ENCODE results near the gene HEPACAM.

Gene HEPACAM

DNA sequence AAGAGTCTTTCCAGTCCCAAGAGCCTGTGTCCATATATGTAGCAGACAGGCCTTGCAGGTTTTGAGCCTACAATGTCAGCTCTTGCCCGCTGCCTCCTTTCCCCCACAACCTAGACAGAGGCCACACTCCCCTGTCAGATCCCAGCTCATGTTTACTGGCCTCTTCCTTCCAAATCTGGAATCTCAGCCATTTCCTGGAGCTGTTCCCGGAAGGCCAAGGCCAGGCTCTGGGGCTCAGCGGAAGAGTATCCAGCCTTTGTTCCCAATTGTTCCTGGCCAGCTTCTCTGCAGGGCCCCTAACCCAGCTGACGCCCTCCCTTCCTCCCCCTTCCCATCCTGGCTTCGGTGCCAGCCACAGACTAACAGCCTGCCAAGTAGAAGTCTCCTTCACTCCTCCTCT lies 37.1 kb downstream of the HEPACAM start:
- DNase-seq, result no peak

DNA sequence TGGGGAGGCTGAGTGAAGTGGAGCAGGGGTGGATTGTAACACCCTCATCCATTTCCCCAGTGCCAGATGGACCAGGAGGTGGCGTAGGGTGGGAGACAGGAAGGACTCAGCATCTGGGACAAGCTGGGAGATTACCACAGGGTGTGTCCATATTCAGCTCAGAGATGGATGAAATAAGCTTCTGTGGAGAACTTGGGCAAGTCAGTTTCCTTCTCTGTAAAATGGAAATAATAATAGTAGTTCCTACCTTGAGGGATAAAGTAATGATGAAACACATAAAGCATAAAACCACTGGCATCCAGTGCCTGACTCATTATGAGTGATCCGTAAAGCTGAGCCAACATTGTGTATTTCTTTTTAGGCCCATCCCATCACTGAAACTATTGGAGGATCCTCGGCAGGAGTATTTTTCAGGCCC lies 37.6 kb downstream of the HEPACAM start:
- no peak for DNase-seq

DNA sequence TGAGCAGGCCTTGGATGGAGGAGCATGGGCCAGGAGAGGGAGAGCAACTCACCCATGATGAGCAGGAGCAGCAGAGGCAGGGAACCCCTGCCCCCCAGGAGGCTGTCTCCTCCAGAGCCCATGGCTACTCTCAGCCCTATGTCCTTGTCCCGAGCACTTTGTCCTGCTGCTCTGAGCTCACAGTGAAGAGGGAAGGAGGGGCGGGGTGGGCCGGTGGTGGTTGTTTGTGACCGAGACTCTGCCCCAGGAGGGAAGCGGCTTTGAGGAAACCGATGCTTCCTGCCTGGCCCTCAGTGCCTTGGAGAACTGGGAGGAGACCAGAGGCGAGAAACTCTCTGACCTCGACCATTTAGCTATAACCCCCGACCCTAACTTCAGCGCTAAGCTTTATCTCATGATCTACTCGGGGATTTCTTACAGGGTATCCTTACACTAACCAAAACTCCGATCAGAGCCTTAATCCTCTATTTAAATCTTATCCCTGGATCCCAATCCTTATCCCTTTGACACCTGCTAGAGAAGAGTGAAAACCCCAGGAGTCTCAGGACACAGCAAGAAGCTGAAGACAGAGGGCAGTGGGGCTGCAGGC lies 38.1 kb downstream of the HEPACAM start, which contains the start of gene ROBO4:
Gene ROBO4, minus strand, starts transcription at position 192 of the 589 bp plus-strand sequence. Its CDS starts 70 bp downstream, at position 122.
- peak in 1 of 2 donors; percentile 6 for DNase-seq

DNA sequence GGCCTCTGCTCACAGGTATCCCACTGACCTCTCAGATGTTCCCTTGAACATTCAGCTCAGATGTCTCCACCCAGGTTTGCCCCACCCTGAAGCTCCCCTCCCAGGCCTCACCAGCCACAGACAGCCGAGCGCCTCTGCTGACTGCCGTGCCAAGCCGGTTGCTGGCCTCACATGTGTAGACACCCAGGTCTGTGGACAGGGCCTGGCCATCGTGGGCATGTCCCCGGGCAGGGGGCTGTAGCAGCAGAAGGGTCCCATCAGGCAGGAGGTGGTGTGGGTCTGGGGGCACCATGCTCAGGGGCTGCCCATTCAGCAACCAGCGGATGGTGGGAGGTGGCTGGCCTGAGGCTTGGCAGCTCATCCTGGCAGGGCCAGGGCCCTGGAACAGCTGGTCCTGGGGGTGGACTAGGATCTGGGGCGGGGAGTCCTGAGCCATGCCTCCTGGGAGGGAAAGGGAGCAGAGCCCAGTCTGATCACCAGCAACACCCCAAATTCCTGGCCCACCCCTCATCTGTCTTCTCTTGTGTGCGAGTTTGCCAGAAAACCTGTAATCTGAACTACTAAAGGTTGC lies 38.9 kb downstream of the HEPACAM start:
- no peak for DNase-seq

DNA sequence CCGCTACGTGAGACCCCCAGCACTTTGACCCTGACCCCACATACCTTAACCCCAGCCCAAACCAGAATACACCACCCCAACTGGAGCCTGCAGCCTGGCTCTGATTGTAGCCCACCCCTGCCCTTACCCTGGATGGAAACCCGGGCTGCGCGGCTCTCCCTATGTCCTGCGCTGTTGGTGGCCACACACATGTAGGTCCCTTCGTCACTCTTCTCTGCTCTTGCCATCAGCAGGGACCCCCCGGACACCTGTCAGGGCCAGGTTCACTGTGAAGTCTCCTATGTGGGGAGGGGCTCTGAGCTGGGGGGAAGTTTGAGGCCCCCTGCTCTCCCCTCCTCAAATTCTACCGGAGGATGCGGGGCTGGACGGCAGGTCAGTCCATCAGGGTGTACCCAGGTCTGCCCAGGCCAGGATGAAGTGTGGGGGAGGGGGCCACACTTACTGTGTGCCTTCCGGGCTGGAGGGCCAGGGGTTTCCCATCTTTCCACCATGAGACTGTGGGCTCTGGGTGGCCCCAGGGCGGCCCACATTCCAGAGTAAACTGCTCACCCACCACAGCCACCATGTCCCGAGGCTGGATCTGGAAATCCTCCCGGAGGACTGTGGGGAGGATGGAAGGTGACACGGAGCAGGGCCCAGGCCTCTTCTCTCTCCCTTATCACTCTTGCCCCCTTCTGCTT lies 39.6 kb downstream of the HEPACAM start:
- DNase-seq, result no peak

DNA sequence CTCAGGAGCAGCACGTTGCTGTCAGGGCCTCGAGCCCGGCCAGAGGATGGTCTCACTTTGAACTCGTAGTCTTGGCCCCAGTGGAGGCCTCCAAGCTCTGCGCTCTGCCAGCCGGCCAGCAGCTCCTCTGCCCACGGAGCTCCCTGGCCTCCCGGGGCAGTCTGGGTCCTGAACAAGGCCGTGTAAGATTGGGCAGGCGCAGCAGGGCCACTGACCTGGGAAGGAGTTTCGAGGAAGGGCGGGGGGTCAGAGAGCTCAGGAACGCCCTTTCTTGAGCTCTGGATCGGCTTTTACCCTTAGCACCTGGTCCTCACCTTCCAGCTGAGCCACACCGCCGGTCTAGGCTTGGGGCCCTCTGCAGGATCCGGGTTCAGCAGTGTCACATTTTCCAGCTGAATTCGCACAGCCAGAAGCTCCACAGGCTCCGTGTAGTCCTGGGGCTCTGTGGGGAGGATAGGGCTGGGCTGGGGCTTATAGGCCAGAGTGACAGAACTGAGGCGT lies 40.3 kb downstream of the HEPACAM start:
- DNase-seq, result no peak

DNA sequence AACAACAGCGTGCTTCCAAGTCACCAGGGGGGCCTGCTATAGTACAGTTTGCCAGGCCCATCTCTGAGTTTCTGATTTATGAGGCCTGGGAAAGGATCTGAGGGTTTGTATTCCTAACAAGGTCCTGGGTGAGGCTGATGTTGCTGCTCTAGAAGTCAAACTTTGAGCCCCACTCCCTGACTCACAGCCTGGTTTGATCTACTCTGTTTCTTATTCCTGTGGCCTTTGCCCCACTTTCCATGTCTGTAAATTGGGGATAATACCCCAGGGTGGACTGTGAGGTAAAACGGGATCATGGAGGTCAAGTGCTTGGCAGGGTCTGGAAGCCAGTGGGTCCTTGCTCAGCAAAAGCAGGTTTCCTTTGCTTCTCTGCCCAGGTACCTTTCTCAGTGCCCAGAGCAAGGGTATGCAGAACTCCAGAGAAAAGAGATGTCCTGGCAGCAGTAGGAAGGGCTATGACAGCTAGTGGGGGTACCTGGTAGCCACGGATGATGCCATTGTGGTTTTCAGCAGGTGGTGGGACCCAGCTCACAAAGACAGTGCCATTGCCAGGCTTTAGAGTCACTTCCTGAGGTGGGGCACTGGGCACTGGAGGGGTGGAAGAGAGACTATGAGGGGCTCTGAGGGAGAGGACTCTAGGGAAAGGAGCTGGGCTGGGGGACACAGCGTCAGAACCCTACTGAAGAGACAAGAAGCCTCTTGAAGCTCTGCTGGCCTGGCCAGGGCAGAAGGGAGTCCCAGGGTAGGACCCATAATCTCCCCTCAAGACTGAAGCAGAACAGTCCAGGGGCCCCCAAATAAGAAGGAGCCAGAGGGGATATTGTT lies 41.0 kb downstream of the HEPACAM start:
- no peak for DNase-seq

DNA sequence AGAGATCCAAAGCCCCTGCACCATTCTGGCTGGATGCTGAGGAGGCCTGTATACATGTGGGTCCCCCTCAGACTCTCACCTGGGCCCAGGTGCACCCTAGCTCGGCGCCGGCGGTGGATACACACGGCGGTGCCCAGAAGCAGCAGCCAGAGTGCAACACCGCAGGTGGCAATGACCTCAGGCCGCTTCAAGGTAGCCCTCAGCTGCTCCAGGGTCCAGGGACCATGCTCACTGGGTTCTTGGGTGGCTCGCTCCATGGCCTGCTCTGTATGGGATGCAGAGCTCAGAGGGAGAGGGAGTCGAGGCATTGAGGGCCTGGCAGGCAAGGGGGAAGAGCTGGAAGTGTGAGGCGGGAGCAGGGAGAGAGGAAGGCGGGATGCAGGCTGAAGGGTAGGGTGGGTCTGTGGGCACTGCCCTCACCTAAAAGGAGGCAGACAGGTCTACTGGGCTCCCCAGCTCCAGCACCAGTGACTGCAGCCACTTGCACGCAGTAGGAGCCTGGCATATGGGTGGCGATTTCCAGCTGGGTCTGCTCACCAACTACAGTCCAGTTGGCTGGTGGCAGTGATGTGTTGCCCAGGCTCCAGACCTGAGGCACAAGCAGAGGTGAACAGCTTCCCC lies 42.0 kb downstream of the HEPACAM start:
- no peak for DNase-seq

DNA sequence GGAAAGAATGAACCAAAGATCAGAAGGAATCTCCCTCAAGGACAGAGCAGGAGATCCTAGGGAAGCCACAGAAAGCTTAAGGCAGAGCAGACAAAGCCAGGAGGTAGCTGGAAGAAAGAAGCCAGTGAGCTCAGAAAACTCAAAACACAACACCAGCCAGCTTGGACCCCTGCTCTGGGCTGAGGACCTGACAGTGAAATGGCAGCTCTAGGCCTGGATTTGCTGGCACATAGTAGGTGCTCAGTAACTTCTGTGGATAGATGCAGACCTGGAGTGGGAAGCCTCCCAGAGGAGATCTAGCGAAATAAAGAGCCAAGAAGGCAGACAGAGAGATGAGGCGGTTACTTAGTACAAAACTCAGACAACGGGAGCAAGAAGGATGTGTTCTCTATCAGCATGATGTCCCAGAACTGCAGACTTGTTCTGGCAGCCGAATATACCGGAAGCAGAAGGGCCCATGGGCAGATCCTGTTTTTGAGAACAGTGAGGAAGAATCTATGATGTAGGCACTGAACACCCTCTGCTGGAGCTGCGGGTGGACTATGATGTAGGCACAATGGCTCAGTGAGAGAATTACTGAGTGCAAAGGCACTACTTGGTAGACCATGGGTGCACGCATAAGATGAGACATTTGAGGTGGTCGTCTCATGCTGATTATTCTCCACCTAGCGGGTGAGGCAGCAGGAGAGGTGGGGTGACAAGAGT lies 42.9 kb downstream of the HEPACAM start:
- DNase-seq, result peak in 1 of 2 donors; percentile 63

DNA sequence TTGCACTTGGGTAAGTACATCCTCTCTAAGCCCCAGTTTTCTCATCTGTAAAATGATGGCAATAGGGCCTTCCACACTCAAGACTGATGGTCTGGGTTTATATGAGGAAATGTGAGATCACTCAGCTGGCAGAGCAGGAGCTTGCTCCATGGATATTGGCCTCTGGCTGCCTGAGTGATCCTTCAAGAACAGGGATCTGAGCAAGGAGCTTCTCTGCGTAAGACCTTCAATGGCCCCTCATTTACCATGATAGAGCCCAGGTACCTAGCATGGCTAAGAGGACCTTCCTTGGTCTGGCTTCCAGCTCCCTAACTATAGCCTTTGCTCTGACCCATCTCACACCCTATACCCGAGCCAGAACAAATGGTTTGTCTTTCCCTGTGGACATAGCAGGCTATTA lies 43.7 kb downstream of the HEPACAM start:
- DNase-seq, result no peak

DNA sequence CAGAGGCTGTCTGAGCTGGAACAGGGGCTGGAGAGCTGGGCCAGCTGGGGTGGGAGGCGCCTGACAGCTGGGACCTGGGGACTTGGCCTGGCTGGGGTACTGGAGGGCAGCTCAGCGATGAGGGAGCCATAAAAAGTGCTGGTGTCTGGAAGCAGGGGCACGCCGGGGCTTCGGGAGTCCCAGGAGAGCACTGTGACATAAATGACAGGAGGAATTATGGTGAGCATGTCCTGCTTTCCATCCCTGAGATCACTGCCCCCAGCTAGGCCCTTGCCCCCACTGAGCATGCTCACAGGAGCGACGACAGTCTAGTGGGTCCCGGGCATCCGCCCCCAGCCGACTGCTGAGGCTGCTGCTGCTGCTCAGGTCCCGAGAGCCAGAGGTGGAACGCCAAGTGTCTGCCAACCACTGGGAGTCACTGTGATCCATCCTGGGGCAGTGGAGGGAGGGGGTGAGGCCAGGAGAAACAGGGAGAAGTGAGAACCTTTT lies 44.4 kb downstream of the HEPACAM start:
- DNase-seq, result no peak

DNA sequence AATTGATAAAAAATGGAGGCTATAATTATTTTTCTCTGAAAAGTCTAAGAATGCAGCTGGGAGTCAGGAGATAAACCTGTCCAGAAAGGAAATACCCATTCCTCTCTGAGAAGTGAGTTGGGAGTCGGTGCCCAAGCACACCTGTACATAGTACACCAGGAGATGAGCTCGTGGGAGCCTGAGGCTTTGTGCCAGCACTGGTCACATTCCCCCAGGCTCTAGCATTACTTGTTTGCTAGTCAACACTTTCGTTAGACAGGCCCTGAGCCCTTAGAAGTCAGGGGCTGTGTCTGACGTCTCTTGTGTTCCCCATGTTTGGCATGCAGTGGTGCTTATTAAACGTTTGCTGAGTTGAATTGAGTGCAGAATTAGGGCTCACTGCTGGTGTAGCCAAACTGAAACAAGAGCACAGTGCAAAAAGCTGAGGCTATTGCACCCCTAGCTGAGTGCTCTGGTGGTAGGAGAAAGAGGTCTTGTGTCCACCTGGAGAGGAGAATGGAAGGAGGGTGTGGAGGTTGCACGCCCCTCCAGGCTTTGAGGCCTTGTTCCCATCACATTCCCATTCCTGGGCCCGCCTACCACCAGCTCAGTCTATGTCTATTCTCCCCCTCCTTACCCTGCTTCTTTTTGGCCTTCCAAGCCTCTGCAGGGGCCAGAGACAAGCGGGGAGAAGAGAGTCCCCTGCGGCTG lies 45.0 kb downstream of the HEPACAM start:
- DNase-seq, result no peak

DNA sequence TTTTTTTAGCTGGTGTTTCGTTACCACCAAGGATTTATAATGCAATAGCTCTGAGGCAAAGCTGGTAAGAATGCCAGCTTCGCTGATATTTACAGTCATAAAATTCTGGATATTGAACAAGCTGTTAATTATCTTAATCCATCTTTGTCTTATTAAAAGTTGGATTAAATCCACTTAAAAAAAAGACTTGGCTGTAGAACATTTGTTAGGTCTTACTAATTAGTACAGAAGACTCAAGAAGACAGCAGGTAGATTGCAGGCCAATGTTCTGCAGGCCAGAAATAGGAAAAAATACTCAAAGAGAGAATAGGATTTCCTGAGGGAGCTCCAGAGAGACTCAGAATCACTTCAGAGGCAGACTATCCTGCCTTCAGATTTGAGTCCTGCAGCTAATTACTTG lies 45.7 kb downstream of the HEPACAM start:
- DNase-seq, result no peak

DNA sequence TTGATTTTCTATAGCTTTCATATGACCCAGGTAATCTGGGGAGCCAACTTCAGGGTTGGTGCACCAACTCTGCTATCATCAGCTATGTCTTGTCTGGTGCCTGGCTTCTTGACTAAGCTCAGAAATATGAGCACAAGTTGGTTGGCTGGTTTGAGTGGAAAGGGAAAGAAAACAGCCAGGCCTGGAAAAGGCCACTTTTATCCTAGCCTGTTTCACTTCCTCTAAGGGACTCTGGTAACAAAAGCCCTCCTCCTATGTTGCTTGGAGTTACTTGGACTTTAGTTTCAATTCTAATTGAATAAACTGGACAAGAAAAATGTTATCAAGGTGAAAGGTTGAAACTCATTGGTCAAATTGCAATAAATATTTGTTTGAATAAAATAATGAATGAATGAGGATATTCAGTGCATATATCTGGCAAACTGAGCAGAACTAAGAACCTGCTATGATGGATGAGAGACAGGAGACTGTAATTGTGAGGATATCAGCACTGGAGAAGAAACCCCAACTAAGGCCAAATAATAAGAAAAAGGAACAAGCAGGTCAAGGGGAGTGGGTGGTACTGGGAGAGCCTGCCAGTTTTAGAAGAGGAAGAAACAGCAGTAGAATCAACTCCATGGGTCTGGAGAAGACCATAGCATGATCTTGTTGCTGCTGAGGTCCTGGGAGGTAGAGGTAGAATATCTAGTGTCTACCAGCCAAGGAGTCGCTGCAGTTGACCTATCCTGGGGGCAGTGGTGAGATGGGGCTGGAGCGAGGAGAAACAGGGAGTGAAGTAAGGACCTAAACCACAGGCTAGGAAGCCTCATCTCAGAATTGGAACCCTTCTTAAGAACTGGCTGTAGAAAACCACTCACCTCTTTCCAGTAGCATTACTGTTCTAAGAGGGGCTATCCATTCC lies 46.4 kb downstream of the HEPACAM start:
- no peak for DNase-seq

DNA sequence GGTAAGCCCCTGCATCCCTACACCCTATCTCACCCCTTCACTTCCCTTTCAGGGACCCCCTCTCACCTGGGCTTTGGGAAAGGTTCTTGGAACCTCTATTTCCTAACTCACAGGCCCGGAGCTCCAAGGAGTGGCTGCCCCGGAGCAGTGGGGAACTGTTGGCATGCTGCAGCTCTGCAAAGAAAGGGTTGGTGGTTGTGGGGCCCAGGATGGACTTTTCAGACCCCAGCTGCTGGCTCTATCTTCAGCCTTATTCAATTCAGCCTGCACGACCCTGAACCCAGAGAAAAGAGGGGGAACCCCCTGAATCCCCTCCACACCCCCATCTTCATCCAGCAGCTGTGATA lies 48.2 kb downstream of the HEPACAM start:
- no peak for DNase-seq

DNA sequence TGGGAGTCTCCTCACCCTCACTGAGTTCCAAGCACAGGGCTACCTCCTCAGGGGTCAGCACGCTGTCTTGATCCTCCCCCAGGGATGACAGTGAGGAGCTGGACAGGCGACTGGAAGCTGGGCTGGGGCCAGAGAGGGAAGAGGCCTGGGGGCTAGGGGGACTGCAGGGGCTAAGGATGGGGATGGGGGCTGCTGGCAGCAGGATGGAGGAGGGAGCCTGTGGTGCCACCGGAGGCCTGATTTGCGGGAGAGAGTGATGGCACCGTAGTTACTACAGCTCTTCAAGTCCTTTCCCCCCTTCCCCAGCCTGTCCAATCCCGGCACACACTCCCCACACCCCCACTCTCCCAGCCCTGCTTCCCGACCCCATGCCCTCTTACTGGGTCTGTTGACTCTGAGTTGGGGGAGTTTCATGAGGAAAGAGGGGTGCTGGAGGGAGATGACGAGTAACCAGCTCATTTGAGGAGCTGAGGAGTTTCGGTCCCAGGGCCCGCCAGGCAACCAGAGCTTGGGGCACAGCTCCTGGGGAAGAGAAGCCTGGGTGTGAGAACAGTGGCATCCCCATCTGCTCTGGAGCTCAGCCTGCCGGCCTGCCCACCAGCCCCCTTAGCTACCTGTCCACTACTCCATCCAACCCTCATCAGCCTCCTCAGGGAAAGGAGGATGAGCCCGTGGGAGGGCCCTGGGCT lies 48.7 kb downstream of the HEPACAM start:
- DNase-seq, result no peak

DNA sequence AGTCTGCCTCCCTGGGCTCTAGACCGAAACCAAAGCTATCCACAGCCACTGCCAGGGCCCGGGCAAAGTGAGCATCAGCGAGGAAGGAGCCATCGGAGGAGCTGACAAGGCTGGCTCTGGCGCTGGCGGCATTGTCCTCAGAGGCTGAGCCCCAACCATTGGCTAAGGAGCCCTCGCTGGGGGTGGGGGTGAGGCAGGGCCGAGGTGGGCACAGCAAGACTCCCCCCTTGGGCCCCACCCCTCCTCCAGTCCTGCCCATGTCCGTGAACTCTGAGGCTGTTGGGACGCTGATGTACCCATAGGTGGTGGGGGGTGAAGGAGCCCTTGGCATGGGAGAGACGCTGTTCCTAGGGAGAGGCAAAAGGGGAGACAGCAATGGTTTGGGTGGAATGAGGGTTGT lies 49.4 kb downstream of the HEPACAM start:
- DNase-seq, result no peak

DNA sequence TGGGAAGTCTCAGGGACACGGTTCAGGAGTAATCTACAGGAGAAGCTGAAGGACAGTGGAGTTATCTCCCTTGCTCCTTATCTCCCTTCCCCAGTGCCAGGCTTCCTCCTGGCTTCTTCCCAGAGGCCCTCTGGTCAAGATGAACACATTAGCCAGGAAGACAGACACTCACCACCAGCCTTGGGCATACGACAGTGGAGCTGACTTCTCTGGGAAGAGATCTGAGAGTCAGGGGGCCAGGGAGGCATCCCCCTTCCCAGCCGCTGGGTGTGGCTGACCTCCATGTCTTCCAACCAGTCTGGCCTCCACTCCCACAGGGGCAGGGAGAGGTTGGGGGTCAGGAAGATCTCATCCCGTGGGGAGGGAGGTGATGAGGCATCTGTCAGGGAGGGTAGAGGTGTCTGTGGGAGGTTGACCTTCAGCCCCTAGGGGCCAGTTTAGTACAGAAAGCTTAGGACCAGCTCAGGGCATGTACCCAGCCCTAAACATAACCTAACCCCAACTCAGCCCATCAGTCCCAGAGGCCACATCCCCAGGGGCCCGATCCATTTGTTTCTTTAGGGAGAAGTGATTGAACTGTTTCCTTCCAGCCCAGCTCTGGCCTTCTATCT lies 50.9 kb downstream of the HEPACAM start:
- no peak for DNase-seq

DNA sequence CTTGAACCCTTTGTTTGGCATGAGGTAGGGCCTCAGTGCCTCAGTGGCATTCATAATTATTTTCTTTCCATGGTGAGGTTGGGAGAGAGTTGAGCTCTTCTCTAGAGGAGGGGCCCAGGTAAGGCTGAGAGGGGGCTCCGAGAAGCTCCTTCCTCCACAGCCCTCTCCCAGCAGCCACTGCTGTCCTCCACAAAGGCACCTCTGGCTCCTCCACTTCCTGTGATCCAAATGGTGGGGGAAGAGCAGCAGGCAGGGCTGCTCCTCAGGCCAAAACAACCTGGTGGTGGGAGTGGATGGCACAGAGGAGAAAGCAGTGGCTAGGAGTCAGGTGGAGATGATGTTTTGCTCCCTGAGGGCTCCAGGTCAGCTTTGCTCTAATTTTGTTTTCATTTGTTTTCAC lies 51.5 kb downstream of the HEPACAM start:
- no peak for DNase-seq
